Measurements from ENCODE around the gene ANXA6.

- TF ChIP-seq CTCF (conservative IDR thresholded peaks at IDR 0.05; ENCODE audit: low read depth, low read length) (no peak), POLR2A (IDR thresholded peaks at IDR 0.05; ENCODE audit: low read depth, low read length) (no peak)
These were observed 17.1 kb upstream of the ANXA6 start for GRCh38 chr5:151174612-151175101.

Data from IMR-90 (cell line).